A549 (cell line): ENCODE measurements around the gene ZNRF3. TPM values are rescaled to one million over a fixed set of nuclear protein-coding genes. Genes with fewer than 3 reads are reported as not detected.

ENCODE experiments used
- ATAC-seq, 2 experiments: fragments of 200-7000 bp in 1 of 2; fragments of >200 bp in 1 of 2; cut with Nextera tagmentation in 1 of 2; cut with Tn5 transposase in 1 of 2; 3 replicates each; pipeline versions ENCODE4 v1.8.0 to v1.9.1; 2018 to 2020; ENCODE audit warnings: mild to moderate bottlenecking in 1 of 2, moderate library complexity in 1 of 2
- CTCF ChIA-PET: fragments of 300-600 bp; sonication (Branson Sonifier 250); formaldehyde crosslinking; extraction: SDS; loops from one replicate; lab custom pipeline; 2021; ENCODE audit warnings: antibody characterized with exemption, inconsistent platforms; lab: Yijun Ruan, JAX
- POLR2A ChIA-PET: fragments of 350-600 bp; formaldehyde crosslinking; extraction: SDS; loops from one replicate; lab custom pipeline; 2021; ENCODE audit warnings: antibody characterized with exemption, inconsistent platforms; lab: Yijun Ruan, JAX
- DNase-seq, 2 experiments: peaks; one replicate each; pipeline versions ENCODE4 v3.0.0 to v3.0.0-alpha.2; 2011 to 2016; ENCODE audit warnings: low read depth in 1 of 2, low spot score in 1 of 2
- FAIRE-seq: peaks from 2 replicates; lab custom pipeline; 2011; peaks lifted over from hg19 to GRCh38; lab: Jason Lieb, UNC
- H3K27ac ChIP-seq, 2 experiments: fragments of >200 bp; sonication (Bioruptor Twin); formaldehyde crosslinking; 3 replicates each; pipeline ENCODE4 v1.5.1; 2016 to 2017
- H3K4me1 ChIP-seq: fragments of >200 bp; sonication (Bioruptor Twin); formaldehyde crosslinking; 3 replicates; pipeline ENCODE4 v1.6.1; 2016
- H3K4me2 ChIP-seq: fragments of >200 bp; sonication (Bioruptor Twin); formaldehyde crosslinking; 3 replicates; pipeline ENCODE4 v1.6.1; 2016
- H3K4me3 ChIP-seq: fragments of >200 bp; sonication (Bioruptor Twin); formaldehyde crosslinking; 3 replicates; pipeline ENCODE4 v1.5.1; 2016
- H3K9me3 ChIP-seq: fragments of >200 bp; sonication (Bioruptor Twin); formaldehyde crosslinking; 3 replicates; pipeline ENCODE4 v1.6.1; 2016
- ATOH8 ChIP-seq: fragments of 250-450 bp; sonication (Bioruptor Pico); IDR thresholded peaks from 2 replicates; pipeline ENCODE4 v1.5.0; 2020; ENCODE audit warnings: low read depth, mild to moderate bottlenecking, moderate library complexity
- BCL3 ChIP-seq: fragments of >200 bp; sonication (Bioruptor Twin); formaldehyde crosslinking; IDR thresholded peaks from 3 replicates; pipeline ENCODE4 v1.6.1; 2016
- CBX2 ChIP-seq: fragments of 200-600 bp; sonication (generic); IDR thresholded peaks from 2 replicates; pipeline ENCODE4 v1.6.1; 2016; ENCODE audit warnings: low read depth, mild to moderate bottlenecking, borderline replicate concordance
- CBX8 ChIP-seq: fragments of 200-600 bp; sonication (generic); IDR thresholded peaks from 2 replicates; pipeline ENCODE4 v1.6.1; 2016
- CEBPB ChIP-seq, 2 experiments: fragments of >200 bp in 1 of 2; sonication (Bioruptor Twin) in 1 of 2; formaldehyde crosslinking in 1 of 2; IDR thresholded peaks; 2 replicates each; pipeline ENCODE4 v1.6.1; 2012 to 2016
- CTCF ChIP-seq: fragments of >200 bp; sonication (Bioruptor Twin); formaldehyde crosslinking; IDR thresholded peaks from 3 replicates; pipeline ENCODE4 v1.5.1; 2016
- HOXA7 ChIP-seq: fragments of 250-450 bp; sonication (Bioruptor Pico); IDR thresholded peaks from 2 replicates; pipeline ENCODE4 v1.5.0; 2020; ENCODE audit warnings: mild to moderate bottlenecking, moderate library complexity
- JUNB ChIP-seq: fragments of >200 bp; sonication (Bioruptor Twin); formaldehyde crosslinking; IDR thresholded peaks from 2 replicates; pipeline ENCODE4 v1.6.1; 2016
- KDM1A ChIP-seq: fragments of 200-600 bp; sonication (generic); IDR thresholded peaks from 2 replicates; pipeline ENCODE4 v1.6.1; 2016; ENCODE audit warnings: low read depth, mild to moderate bottlenecking
- MAFK ChIP-seq: fragments of 450-650 bp; IDR thresholded peaks from 2 replicates; pipeline ENCODE4 v1.6.1; 2014; ENCODE audit not compliant: partially characterized antibody
- MAZ ChIP-seq: fragments of 150-350 bp; IDR thresholded peaks from 2 replicates; pipeline ENCODE4 v1.6.1; 2014; ENCODE audit warnings: antibody characterized with exemption, low read depth, low read length, borderline replicate concordance
- MYC ChIP-seq: IDR thresholded peaks from 2 replicates; pipeline ENCODE4 v1.6.1; 2012; ENCODE audit warnings: mild to moderate bottlenecking, inconsistent platforms, low read length, improper control_type of control experiment, borderline replicate concordance
- NFE2L2 ChIP-seq: fragments of 150-350 bp; conservative IDR thresholded peaks from 2 replicates; pipeline ENCODE4 v1.6.1; 2014; ENCODE audit warnings: low read length
- NPAS2 ChIP-seq: fragments of 250-450 bp; sonication (Bioruptor Pico); IDR thresholded peaks from 2 replicates; pipeline ENCODE4 v1.8.0; 2022; ENCODE audit warnings: mild to moderate bottlenecking, moderate library complexity, borderline replicate concordance
- NR3C1 ChIP-seq: fragments of >200 bp; sonication (Bioruptor Twin); formaldehyde crosslinking; IDR thresholded peaks from 3 replicates; pipeline ENCODE4 v1.6.1; 2017
- SREBF2 ChIP-seq: fragments of 450-650 bp; IDR thresholded peaks from 2 replicates; pipeline ENCODE4 v1.6.1; 2014; ENCODE audit warnings: mild to moderate bottlenecking, moderate library complexity
- TFCP2L1 ChIP-seq: fragments of 250-450 bp; sonication (Bioruptor Pico); IDR thresholded peaks from 2 replicates; pipeline ENCODE4 v1.5.0; 2021; ENCODE audit warnings: mild to moderate bottlenecking
- TP53 ChIP-seq: fragments of 250-450 bp; sonication (Bioruptor Pico); IDR thresholded peaks from 2 replicates; pipeline ENCODE4 v1.5.0; 2021; ENCODE audit warnings: mild to moderate bottlenecking, moderate library complexity
- ZC3H11A ChIP-seq: fragments of 450-650 bp; IDR thresholded peaks from 2 replicates; pipeline ENCODE4 v1.6.1; 2014; ENCODE audit warnings: antibody characterized with exemption, mild to moderate bottlenecking
- WGBS: methylation state at CpG from one replicate; pipeline ENCODE4 v1.1.6; 2017; ENCODE audit errors: missing lambda C conversion rate; 5-methylcytosine and 5-hydroxymethylcytosine counted together
- polyA plus RNA-seq, 4 experiments: library from polyadenylated mRNA; depleted of rRNA in 3 of 4; stranded (reverse); fragments of >200 nt; fragmentation: RNase III in 1 of 4; extraction: RNeasy Plus Mini Kit Qiagen cat#74134 plus additional on column Dnase treatment in 1 of 4; gene quantifications; 2 replicates in 3 of 4; 3 replicates in 1 of 4; pipeline ENCODE4 v1.2.3, GENCODE V29; 2011 to 2017

ZNRF3 gene
- polyA plus RNA-seq, 2 of the 4 experiments (the other 2 are of a cell fraction) = 4.6 to 6.9 TPM

GRCh38 chr22:29095459-29095858, 212.1 kb downstream of the ZNRF3 start:
- ChIA-PET POLR2A (no interaction called here), CTCF (interaction anchor here (0.6 to 1.0 kb wide), 2 partner anchors 14 to 172 kb away, joined by 3 read pairs; no protein-coding TSS in a partner anchor)
- Histone ChIP-seq H3K4me1 (no peaks in the 10 kb centered on the region), H3K4me2 (no peak overlapping the region), H3K9me3 (no peaks in the 10 kb centered on the region), H3K27ac (no peak overlapping the region), H3K4me3 (no peak overlapping the region)
- DNase-seq (no peak), ATAC-seq (no peak), FAIRE-seq (no peak)
- WGBS = 46% methylated on average over 2 of the region's 2 CpGs
- no peak for TF ChIP-seq CEBPB (IDR thresholded peaks at IDR 0.05)

GRCh38 chr22:29096736-29097669, 213.6 kb downstream of the ZNRF3 start:
- ChIA-PET CTCF (interaction anchor here (1.0 kb wide), 1 partner anchor 15 kb away, joined by 3 read pairs; no protein-coding TSS in a partner anchor), POLR2A (no interaction called here)
- ATAC-seq (no peak), FAIRE-seq (no peak), DNase-seq (no peak)
- 82% methylated on average over 13 of the region's 13 CpGs for WGBS
- no peak overlapping the region for H3K27ac ChIP-seq
- no peak overlapping the region for H3K4me3 ChIP-seq
- TF ChIP-seq SREBF2 = no peak
- no peak for TF ChIP-seq NFE2L2
- no peak for TF ChIP-seq MAZ
- TF ChIP-seq KDM1A = no peak
- TF ChIP-seq JUNB = no peak
- no peak for TF ChIP-seq BCL3
- no peak for TF ChIP-seq NR3C1
- no peak for TF ChIP-seq TFCP2L1 (CRISPR knock-in tag)
- TF ChIP-seq NPAS2 (CRISPR knock-in tag) = no peak
- no peak for TF ChIP-seq MYC
- TF ChIP-seq ZC3H11A = no peak
- no peak for TF ChIP-seq HOXA7 (CRISPR knock-in tag)
- no peak for TF ChIP-seq TP53 (CRISPR knock-in tag)
- TF ChIP-seq ATOH8 (CRISPR knock-in tag) = no peak
- H3K4me1 ChIP-seq = no peaks in the 10 kb centered on the region
- H3K9me3 ChIP-seq = no peaks in the 10 kb centered on the region
- H3K4me2 ChIP-seq = no peak overlapping the region

GRCh38 chr22:29098296-29098695, 214.9 kb downstream of the ZNRF3 start:
- no peak overlapping the region for H3K4me2 ChIP-seq
- no peak for FAIRE-seq
- no peaks in the 10 kb centered on the region for H3K4me1 ChIP-seq
- POLR2A ChIA-PET = no interaction called here
- H3K9me3 ChIP-seq = no peaks in the 10 kb centered on the region
- TF ChIP-seq CBX2 = no peak
- no peak for TF ChIP-seq CBX8
- no peak for TF ChIP-seq MAFK
- TF ChIP-seq CTCF = no peak
- H3K27ac ChIP-seq = no peak overlapping the region
- no peak overlapping the region for H3K4me3 ChIP-seq
- ATAC-seq = no peak
- no peak for DNase-seq
- 91% methylated on average over 2 of the region's 2 CpGs for WGBS
- CTCF ChIA-PET = interaction anchor here (0.6 kb wide), 1 partner anchor 13 kb away, joined by 3 read pairs; no protein-coding TSS in a partner anchor
